Right atrium auricular region (tissue), 2 donors: Measurements from ENCODE around the gene FLT4. TPM values are rescaled to one million over a fixed set of nuclear protein-coding genes. Genes with fewer than 3 reads are reported as not detected.
"Not testable (repeated sequence)": the region's sequence is repeated elsewhere in the genome, so short reads cannot be mapped to it uniquely, and the experiment has no call there.

Source experiments
- DNase-seq: peaks from one replicate; pipeline ENCODE4 v3.0.0-alpha.2; 2019; ENCODE audit warnings: low spot score
- H3K27ac ChIP-seq, 2 donors: fragments of 200-600 bp; sonication (generic); 1 replicate in 1 of 2; 2 replicates in 1 of 2; pipeline ENCODE4 v1.5.1; 2016 to 2019
- H3K27me3 ChIP-seq, 2 donors: fragments of 200-600 bp; sonication (generic); one replicate each; pipeline versions ENCODE4 v1.5.1 to v1.6.0; 2017 to 2019
- H3K36me3 ChIP-seq: fragments of 200-600 bp; sonication (generic); one replicate; pipeline ENCODE4 v1.5.1; 2016
- H3K4me1 ChIP-seq, 2 donors: fragments of 200-600 bp; sonication (generic); one replicate each; pipeline versions ENCODE4 v1.5.1 to v1.6.0; 2017 to 2019
- H3K4me3 ChIP-seq, 2 donors: fragments of 200-600 bp; sonication (generic); 1 replicate in 1 of 2; 2 replicates in 1 of 2; pipeline ENCODE4 v1.5.1; 2017 to 2019; ENCODE audit warnings: mild to moderate bottlenecking in 1 of 2, moderate library complexity in 1 of 2
- H3K9me3 ChIP-seq, 2 donors: fragments of 200-600 bp; sonication (generic); one replicate each; pipeline ENCODE4 v1.5.1; 2019
- total RNA-seq, 2 donors: library from RNA; depleted of rRNA; stranded (reverse); fragments of >200 nt; gene quantifications; one replicate each; pipeline ENCODE4 v1.1.0, GENCODE V29; 2016
- TF ChIP-seq, protein P1 (sequence below), 2 donors: fragments of 200-600 bp; sonication (generic); IDR thresholded peaks; one replicate each; pipeline ENCODE4 v1.5.1; 2019; ENCODE audit warnings: antibody characterized with exemption in 2 of 2

Gene FLT4
- total RNA-seq, 2 donors from 2014 or later: 2.0 to 4.2 TPM

GRCh38 chr5:180690562-180690961 lies 41.2 kb upstream of the FLT4 start:
- Histone ChIP-seq H3K4me1 (no peaks in the 10 kb centered on the region), H3K36me3 (no peaks in the 10 kb centered on the region)

DNA sequence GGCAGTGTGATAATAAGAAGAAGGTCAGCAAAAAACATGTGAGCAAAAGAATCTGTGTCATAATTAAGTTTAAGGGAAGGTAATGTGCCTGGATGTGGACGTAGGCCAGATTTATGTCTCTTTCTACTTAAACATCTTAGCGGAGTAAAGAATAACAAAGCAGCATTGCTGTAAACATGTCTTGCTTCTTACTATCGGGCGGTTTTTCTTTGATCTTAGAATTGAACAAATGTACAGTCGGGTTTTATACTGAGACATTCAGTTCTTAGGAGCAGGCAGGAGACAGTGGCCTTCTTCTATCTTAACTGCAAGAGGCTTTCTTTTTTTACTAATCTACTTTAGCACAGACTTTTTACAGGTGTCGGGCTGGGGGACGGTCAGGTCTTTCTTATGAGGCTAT lies 40.4 kb upstream of the FLT4 start:
- no peak overlapping the region for H3K27ac ChIP-seq
- no peaks in the 10 kb centered on the region for H3K36me3 ChIP-seq
- no peak overlapping the region for H3K4me3 ChIP-seq
- no peaks in the 10 kb centered on the region for H3K9me3 ChIP-seq
- no peaks in the 10 kb centered on the region for H3K4me1 ChIP-seq
- no peak for DNase-seq
- no peaks in the 10 kb centered on the region for H3K27me3 ChIP-seq
- TF ChIP-seq, protein P1, sequence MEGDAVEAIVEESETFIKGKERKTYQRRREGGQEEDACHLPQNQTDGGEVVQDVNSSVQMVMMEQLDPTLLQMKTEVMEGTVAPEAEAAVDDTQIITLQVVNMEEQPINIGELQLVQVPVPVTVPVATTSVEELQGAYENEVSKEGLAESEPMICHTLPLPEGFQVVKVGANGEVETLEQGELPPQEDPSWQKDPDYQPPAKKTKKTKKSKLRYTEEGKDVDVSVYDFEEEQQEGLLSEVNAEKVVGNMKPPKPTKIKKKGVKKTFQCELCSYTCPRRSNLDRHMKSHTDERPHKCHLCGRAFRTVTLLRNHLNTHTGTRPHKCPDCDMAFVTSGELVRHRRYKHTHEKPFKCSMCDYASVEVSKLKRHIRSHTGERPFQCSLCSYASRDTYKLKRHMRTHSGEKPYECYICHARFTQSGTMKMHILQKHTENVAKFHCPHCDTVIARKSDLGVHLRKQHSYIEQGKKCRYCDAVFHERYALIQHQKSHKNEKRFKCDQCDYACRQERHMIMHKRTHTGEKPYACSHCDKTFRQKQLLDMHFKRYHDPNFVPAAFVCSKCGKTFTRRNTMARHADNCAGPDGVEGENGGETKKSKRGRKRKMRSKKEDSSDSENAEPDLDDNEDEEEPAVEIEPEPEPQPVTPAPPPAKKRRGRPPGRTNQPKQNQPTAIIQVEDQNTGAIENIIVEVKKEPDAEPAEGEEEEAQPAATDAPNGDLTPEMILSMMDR (IDR thresholded peaks at IDR 0.05): no peak

More at GRCh38 chr5:180690562-180690961, 41.2 kb upstream of the FLT4 start:
- TF ChIP-seq, protein P1 (IDR thresholded peaks at IDR 0.05): no peak
- H3K27ac ChIP-seq: no peak overlapping the region
- no peak overlapping the region for H3K4me3 ChIP-seq
- peaks cover 0 to 7% of the 10 kb centered on the region in 2 donors for H3K9me3 ChIP-seq
- H3K27me3 ChIP-seq: no peaks in the 10 kb centered on the region
- DNase-seq: no peak

DNA sequence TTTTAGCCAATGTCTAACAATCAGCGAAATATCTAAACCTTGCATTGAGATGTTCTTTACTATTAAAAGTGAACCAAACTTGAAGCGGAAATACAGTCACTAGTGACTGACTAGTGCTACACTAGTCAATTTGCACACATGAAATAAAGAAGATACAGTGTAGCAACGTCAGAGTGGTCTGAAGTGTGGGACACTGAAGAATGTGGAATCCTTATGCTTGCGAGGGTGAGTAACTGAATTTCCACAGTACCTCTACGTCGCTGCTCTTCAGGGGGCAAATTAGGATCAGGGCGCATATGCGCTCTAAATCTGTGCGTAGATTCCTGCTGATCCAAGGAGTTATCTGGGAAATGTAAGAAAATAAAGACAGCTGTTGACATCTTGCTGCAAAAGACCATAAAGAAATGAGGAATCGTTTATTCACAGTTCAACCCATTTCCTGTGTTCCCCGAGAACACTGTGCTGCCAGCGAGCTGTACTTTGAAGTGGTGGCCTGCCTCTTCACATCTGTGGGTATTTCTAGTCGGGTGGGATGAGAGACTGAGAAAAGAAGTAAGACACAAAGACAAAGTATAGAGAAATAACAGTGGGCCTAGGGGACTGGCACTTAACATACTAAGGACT lies 39.8 kb upstream of the FLT4 start:
- DNase-seq: no peak
- no peaks in the 10 kb centered on the region for H3K4me1 ChIP-seq
- no peaks in the 10 kb centered on the region for H3K36me3 ChIP-seq
- no peaks in the 10 kb centered on the region for H3K27me3 ChIP-seq
- TF ChIP-seq, protein P1 (IDR thresholded peaks at IDR 0.05): no peak
- H3K27ac ChIP-seq: no peak overlapping the region
- no peaks in the 10 kb centered on the region for H3K9me3 ChIP-seq
- no peak overlapping the region for H3K4me3 ChIP-seq

DNA sequence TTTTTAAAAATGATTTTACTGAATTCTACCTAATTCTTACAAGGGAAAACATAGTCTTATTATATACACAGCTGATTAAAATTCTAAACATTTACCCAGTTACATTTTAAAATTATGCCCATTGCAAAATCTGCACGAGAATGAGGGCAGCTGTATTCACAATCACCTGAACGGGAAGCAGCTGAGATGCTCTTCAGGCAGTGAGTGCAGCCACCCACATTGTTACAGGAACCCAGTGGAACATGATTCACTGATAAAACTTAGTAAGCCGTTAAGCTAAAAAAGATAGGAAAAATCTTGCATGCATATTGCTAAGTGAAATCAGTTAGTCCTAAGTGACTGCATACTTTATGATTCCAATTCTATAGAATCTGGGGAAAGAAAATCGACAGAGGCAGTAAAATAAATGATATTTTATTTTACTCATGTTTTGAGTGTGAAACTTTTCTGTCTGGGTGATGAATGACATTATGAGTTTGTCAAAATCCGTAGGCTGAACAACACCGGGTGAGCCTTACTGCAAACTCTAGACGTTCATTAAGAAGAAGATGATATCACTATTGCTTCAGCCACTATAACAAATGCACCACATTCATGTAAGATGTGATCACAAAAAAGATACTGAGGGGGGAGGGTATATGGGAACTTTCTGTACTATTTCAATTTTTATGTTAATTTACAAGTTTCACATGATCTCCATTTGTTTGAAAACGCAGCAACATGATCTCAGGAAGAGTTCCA lies 39.1 kb upstream of the FLT4 start:
- H3K4me3 ChIP-seq: no peak overlapping the region
- H3K9me3 ChIP-seq: no peaks in the 10 kb centered on the region
- H3K27ac ChIP-seq: no peak overlapping the region
- TF ChIP-seq, protein P1 (IDR thresholded peaks at IDR 0.05): no peak
- no peaks in the 10 kb centered on the region for H3K27me3 ChIP-seq
- no peak for DNase-seq
- H3K36me3 ChIP-seq: no peaks in the 10 kb centered on the region
- no peaks in the 10 kb centered on the region for H3K4me1 ChIP-seq

GRCh38 chr5:180686799-180687198 lies 37.4 kb upstream of the FLT4 start:
- not testable (repeated sequence) for H3K4me1 ChIP-seq, H3K36me3 ChIP-seq, H3K4me3 ChIP-seq, H3K27ac ChIP-seq, H3K27me3 ChIP-seq, DNase-seq, H3K9me3 ChIP-seq

DNA sequence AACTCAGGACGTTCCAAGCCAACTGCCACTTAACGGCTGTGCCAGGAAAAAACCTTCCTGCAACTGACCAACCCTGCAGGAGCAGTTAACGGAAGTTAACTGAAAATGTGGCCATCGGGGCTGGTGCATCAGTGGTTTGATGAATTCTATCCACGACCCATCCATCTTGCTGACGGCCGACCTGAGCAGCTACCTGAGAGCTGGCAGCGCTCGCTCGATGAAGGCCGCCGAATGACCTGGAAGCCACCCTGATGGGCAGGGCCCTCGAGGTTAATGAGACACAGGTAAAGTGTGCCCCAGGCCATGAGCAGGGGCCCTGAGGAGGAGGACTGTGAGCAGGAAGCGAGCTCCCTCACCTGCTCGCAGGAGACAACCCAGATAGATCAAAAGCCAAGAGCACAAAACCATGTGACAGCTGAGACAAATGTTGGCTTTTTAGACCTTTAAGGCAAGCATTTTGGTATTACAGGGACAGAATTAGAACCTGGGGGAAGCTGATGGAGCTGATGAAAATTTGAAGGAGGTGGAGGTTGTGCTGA lies 35.3 kb upstream of the FLT4 start:
- Histone ChIP-seq H3K36me3 (no peaks in the 10 kb centered on the region), H3K27me3 (no peaks in the 10 kb centered on the region), H3K27ac (no peak overlapping the region), H3K9me3 (no peaks in the 10 kb centered on the region), H3K4me1 (no peaks in the 10 kb centered on the region), H3K4me3 (no peak overlapping the region)
- TF ChIP-seq, protein P1 (IDR thresholded peaks at IDR 0.05): no peak
- DNase-seq: no peak
